NB4 (cell line): Measurements from ENCODE around the gene TMEM107.

Source experiments
- DNase-seq: peaks from one replicate; pipeline ENCODE4 v3.0.0; 2010; ENCODE audit warnings: low read depth
- H3K4me3 ChIP-seq: one replicate; pipeline ENCODE4 v1.5.1; 2011; ENCODE audit warnings: mild to moderate bottlenecking, low read depth, low read length, moderate library complexity
- CTCF ChIP-seq: IDR thresholded peaks from one replicate; pipeline ENCODE4 v1.5.1; 2012; ENCODE audit warnings: low read depth, low read length
- MAX ChIP-seq: IDR thresholded peaks from 2 replicates; pipeline ENCODE4 v1.6.1; 2011; ENCODE audit warnings: low read depth, low read length
- MYC ChIP-seq: IDR thresholded peaks from 2 replicates; pipeline ENCODE4 v1.6.1; 2011; ENCODE audit warnings: low read depth, low read length
- POLR2A ChIP-seq: IDR thresholded peaks from 2 replicates; pipeline ENCODE4 v1.6.1; 2011; ENCODE audit warnings: mild to moderate bottlenecking; ENCODE audit not compliant: insufficient read length; ENCODE audit errors: extremely low read depth

The TMEM107 gene

GRCh38 chr17:8159032-8159400 lies 17.2 kb downstream of the TMEM107 start:
- TF ChIP-seq MYC (no peak), MAX (no peak), CTCF (no peak), POLR2A (no peak)
- DNase-seq, result no peak

GRCh38 chr17:8158267-8159031 lies 17.7 kb downstream of the TMEM107 start:
- TF ChIP-seq MYC, result no peak
- TF ChIP-seq CTCF, result peak; percentile 63
- TF ChIP-seq POLR2A, result no peak
- TF ChIP-seq MAX, result peak; percentile 20; the same call in 1 of the 2 replicates
- no peak overlapping the region for H3K4me3 ChIP-seq
- DNase-seq, result peak; percentile 83

More at GRCh38 chr17:8159032-8159400, 17.2 kb downstream of the TMEM107 start:
- no peak overlapping the region for H3K4me3 ChIP-seq

GRCh38 chr17:8156246-8156992 lies 19.8 kb downstream of the TMEM107 start:
- peak; percentile 46 for TF ChIP-seq POLR2A
- TF ChIP-seq MYC, result peak; percentile 76
- peak; percentile 95 for TF ChIP-seq MAX
- no peak for TF ChIP-seq CTCF
- peak overlapping the region; percentile 59 for H3K4me3 ChIP-seq
- peak; percentile 99 for DNase-seq

- no peak for DNase-seq
- H3K4me3 ChIP-seq, result peak overlapping the region; percentile 59
- TF ChIP-seq MAX (no peak), MYC (no peak), CTCF (no peak), POLR2A (no peak)
Observed at GRCh38 chr17:8155996-8156245, 20.3 kb downstream of the TMEM107 start.

GRCh38 chr17:8155231-8155995 lies 20.8 kb downstream of the TMEM107 start:
- no peak for TF ChIP-seq MAX
- no peak for DNase-seq
- peak overlapping the region; percentile 59 for H3K4me3 ChIP-seq
